Measurements from ENCODE around the gene CD6.

DNA sequence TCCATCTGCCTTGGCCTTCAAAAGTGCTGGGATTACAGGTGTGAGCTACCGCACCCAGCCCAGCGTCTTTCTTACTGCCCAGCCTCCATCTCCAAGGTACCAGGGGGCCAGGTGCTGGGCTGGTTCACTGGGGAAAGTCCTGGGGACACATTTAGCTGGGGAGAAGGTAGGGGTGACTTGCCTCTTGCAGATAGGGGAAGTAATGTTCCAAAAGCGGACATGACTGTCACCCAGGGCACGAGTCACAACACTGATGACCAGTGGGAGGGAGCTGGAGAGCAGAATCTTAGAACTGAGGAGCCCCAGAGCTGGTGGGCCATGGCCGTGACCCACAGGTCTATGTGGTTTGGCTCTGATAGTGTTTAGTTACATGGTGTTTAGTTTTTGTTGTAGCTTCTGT lies 17.1 kb upstream of the CD6 start:
- TF ChIP-seq CTCF (IDR thresholded peaks at IDR 0.05): no peak
- TF ChIP-seq POLR2A (IDR thresholded peaks at IDR 0.05): no peak
- TF ChIP-seq EP300 (IDR thresholded peaks at IDR 0.05): no peak
